Hematopoietic multipotent progenitor cell (in vitro differentiated cells): ENCODE data around the gene GSTK1. TPM values are rescaled to one million over a fixed set of nuclear protein-coding genes. Genes with fewer than 3 reads are reported as not detected.
"Not testable (repeated sequence)": the region's sequence is repeated elsewhere in the genome, so short reads cannot be mapped to it uniquely, and the experiment has no call there.

Experiments
- DNase-seq, 3 donors: peaks; one replicate each; pipeline ENCODE4 v3.0.0-alpha.2; 2011 to 2015; ENCODE audit warnings: low read depth in 2 of 3, low spot score in 2 of 3
- total RNA-seq: library from RNA; depleted of rRNA; stranded (reverse); fragments of >200 nt; gene quantifications from one replicate; pipeline ENCODE4 v1.2.3, GENCODE V29; 2012

The GSTK1 gene
- total RNA-seq, 1 donor: 153 TPM

DNA sequence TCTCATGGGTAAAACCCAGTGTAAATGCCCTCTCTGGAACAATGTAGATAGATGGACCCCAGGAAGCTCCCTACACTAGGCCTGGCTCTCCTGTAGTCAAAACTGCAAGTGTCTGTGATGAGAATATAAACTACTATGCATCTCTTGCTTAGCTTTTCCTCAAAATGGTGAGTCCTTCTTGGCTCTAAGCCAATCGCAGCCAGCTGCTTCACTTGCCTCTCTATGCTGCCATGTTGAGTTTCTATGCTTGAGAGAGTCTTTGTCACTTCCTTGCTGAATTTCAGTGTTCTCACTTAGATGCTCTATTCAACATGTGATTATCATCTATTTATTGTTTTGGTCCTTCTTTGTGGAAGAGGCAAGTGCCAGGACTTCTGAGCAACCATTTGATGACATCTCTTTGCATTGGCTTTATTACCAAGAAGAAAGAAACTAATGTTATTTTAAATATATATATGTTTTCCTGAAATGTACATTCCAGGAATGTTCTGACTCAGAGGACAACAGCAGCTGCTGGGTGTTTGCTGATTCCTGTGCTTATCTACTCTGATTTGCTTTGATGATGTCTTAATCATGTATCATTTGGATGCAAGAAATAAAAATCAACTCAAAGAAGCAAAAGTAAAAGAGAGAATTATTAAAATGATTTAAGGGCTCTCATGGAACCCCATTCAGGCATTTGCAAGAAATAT, 24.8 kb upstream of the GSTK1 start:
- no peak for DNase-seq

GRCh38 chr7:143239813-143240212, 23.4 kb upstream of the GSTK1 start:
- DNase-seq: peak in 1 of 3 donors; percentile 30

- DNase-seq: peak; percentile 40 to 85 (median 73)
Measured at GRCh38 chr7:143240291-143241168, 22.7 kb upstream of the GSTK1 start.

DNA sequence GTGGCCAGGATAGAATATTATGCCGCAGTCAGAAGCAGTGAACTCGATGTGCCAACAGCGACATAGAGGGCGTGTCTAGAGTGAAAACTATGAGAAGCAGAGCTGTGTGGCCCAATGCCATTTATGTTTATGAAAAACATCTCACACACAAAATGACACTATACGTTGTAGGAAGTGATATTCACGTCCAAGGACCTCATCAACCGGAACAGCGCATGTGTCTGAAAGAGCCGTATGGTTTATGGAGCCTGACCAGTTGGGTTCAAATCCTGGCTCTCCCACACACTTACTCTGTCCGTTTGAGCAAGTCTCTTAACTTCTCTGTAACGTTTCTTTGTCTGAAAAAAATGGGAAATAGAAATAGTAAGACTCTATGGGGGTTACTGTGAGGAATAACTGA, 20.9 kb upstream of the GSTK1 start:
- no peak for DNase-seq

- no peak for DNase-seq
Measured at GRCh38 chr7:143243111-143243510, 20.1 kb upstream of the GSTK1 start.

DNA sequence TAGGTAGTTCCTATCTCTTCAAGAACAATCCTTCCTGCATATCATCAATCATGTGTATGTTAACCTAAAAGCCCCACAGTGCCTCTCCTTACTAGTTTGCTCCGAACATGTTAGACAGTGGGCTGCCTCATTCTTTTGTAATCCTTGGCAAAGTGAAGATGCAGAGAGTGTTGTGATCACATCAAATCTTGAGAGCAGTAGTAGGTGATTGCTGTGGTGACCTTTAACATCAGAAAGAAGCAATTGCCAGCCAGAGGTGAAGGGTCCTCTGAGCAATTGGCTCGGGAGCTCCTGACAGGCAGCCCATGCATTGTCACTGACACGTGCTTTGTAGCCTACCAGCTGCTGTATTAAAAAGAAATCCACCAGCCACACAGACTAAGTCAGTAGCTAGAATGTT, 19.6 kb upstream of the GSTK1 start:
- no peak for DNase-seq

GRCh38 chr7:143244321-143244720, 18.9 kb upstream of the GSTK1 start:
- DNase-seq: no peak

DNA sequence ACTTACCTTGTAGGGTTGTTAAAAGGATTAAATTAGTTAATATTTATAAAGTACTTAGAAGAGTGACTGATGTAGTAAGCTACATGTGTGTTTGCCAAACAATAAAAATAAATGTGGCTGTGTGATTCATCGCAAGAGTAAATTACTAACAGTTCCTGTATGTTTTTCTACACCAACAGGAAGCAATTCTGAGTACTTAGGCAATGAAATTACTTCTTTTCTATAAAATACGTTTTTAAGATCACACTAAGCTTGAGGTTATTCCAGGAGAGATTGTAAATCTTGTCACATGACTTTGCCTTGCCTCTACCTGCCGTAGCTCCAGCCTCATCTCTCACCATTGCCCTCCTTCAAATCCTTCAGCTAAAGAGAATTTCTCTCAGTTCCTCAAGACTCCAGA, 18.1 kb upstream of the GSTK1 start:
- DNase-seq: no peak

DNA sequence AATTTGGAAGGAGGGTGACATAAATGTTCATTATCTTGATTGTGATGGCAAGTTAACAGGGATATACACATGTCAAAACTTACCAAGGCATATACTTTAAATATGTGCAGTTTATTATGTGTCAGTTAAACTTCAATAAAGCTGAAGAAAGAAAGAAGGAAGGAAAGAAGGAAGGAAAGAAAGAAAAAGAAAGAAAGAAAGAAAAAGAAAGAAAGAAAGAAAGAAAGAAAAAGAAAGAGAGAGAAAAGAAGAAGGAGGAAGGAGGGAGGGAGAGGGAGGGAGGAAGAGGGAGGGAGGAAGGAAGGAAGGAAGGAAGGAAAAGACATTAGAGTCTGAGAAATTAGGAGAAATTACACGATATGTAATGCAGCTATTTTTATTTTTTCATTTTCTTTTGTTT, 15.9 kb upstream of the GSTK1 start:
- no peak for DNase-seq

DNA sequence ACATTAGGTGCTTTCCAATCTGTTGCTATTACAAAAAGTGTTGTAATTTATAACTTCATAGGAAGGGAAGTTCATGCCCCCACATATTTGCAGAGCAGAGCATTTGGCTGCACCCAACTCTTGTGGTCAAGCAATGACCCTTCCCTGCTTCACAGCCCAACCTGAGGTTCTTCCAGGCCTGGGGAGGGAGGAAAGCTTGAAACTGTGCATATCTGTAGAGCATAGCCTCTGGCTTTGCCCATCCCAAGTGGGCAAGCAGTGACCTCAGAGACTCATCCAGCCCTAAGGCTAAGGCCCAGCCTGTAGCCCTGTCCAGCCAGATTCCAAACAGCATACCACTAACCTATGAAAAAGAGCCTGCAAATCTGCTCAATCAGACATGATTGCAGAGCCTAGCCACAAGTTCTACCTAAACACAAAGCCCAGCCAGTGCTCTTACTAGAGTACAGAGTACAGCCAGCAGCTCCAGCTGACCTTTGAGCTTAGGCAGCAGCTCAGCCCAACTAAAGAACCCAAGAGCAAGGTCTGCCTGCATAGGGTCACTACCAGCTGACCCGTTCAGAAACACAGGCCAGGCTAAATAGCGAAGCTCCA, 14.4 kb upstream of the GSTK1 start:
- no peak for DNase-seq

GRCh38 chr7:143250199-143250598, 13.0 kb upstream of the GSTK1 start:
- DNase-seq: no peak

- peak in 1 of 3 donors; percentile 46 for DNase-seq
Measured at GRCh38 chr7:143250822-143251221, 12.4 kb upstream of the GSTK1 start.

DNA sequence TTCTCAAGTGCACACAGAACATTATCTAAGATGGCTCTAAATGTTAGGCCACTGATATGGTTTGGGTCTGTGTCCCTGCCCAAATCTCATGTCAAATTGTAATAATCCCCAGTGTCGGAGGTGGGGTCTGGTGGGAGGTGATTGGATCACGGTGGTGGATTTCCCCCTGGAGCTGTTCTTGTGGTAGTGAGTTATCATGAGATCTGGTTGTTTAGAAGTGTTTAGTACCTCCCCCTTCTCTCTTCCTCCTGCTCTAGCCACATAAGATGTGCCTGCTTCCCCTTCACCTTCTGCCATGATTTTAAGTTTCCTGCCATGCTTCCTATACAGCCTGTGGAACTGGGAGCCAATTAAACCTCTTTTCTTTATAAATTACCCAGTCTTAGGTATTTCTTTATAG, 11.2 kb upstream of the GSTK1 start:
- DNase-seq: no peak

DNA sequence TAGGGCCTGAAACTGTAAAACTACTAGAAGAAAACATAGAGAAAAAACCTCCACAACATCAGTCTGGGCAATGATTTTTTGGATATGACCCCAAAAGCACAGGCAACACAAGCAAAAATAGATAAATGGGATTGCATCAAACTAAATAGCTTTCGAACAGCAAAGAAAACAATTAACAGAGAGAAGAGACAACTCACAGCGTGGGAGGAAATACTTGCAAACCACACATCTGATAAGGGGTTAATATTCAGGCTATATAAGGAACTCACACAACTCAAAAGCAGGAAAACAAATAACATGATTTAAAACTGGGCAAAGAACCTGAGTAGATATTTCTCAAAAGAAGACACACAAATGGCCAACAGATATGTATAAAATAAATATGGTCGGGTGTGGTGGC, 7.7 kb upstream of the GSTK1 start:
- no peak for DNase-seq

- no peak for DNase-seq
Measured at GRCh38 chr7:143256325-143256724, 6.9 kb upstream of the GSTK1 start.

- no peak for DNase-seq
Measured at GRCh38 chr7:143256932-143257331, 6.3 kb upstream of the GSTK1 start.

DNA sequence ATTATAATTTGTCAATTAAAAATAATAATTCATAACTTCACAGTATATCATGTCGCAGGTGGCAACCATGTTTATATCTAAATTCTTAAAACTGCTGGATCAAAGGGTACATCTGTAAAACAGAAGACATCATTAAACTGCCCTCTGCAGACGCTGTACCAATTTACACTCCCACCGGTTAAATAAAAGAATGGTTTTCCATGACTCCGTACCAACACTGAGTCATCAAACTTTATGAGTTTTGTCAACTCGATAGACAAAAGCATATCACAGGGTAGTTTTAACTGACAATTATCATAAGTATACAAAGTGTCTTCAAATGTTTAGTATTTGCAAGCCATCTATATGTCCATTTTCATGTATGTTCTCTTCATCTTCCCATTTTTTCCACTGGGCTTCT, 5.7 kb upstream of the GSTK1 start:
- DNase-seq: no peak

- no peak for DNase-seq
Measured at GRCh38 chr7:143258831-143259230, 4.4 kb upstream of the GSTK1 start.

- DNase-seq: no peak
Measured at GRCh38 chr7:143259765-143260164, 3.5 kb upstream of the GSTK1 start.

GRCh38 chr7:143261901-143262300, 1.3 kb upstream of the GSTK1 start:
- DNase-seq: no peak

GRCh38 chr7:143264196-143264568, 941 bp downstream of the GSTK1 start:
- DNase-seq: not testable (repeated sequence)
